Ascending aorta (tissue), 2 donors: ENCODE results near the gene APOBEC3B. TPM values are rescaled to one million over a fixed set of nuclear protein-coding genes. Genes with fewer than 3 reads are reported as not detected.

Source experiments
- DNase-seq, 2 donors: peaks; one replicate each; pipeline ENCODE4 v3.0.0-alpha.2; 2019; ENCODE audit warnings: low spot score in 2 of 2
- H3K27ac ChIP-seq, 2 donors: fragments of 200-600 bp; sonication (generic); one replicate each; pipeline ENCODE4 v1.5.1; 2016 to 2017; ENCODE audit warnings: mild to moderate bottlenecking in 1 of 2
- H3K27me3 ChIP-seq: fragments of 200-600 bp; sonication (generic); one replicate; pipeline ENCODE4 v1.5.1; 2017
- H3K36me3 ChIP-seq, 2 donors: fragments of 200-600 bp; sonication (generic); one replicate each; pipeline ENCODE4 v1.5.1; 2016
- H3K4me1 ChIP-seq, 2 donors: fragments of 200-600 bp; sonication (generic); one replicate each; pipeline ENCODE4 v1.5.1; 2016 to 2017; ENCODE audit warnings: mild to moderate bottlenecking in 1 of 2
- H3K4me3 ChIP-seq, 2 donors: fragments of 200-600 bp; sonication (generic); one replicate each; pipeline ENCODE4 v1.5.1; 2016 to 2017; ENCODE audit warnings: mild to moderate bottlenecking in 1 of 2
- H3K9me3 ChIP-seq, 2 donors: fragments of 200-600 bp; sonication (generic); one replicate each; pipeline ENCODE4 v1.5.1; 2016
- intact Hi-C: fragments of 100-400 bp; cut with DNase I; formaldehyde crosslinking; loops from one replicate; pipeline ENCODE4 v1.15.1; 2023
- total RNA-seq: library from RNA; depleted of rRNA; stranded (reverse); fragments of >200 nt; gene quantifications from one replicate; pipeline ENCODE4 v1.1.0, GENCODE V29; 2016
- TF ChIP-seq, protein P1 (sequence below), 3 experiments: fragments of 200-600 bp in 2 of 3; fragments of 450-650 bp in 1 of 3; sonication (generic) in 2 of 3; IDR thresholded peaks; one replicate each; pipeline ENCODE4 v1.5.1; 2016 to 2019; ENCODE audit warnings: antibody characterized with exemption in 3 of 3, mild to moderate bottlenecking in 1 of 3, moderate library complexity in 1 of 3

Gene APOBEC3B
- total RNA-seq, 1 donor from 2014 or later: 0.64 TPM

DNA sequence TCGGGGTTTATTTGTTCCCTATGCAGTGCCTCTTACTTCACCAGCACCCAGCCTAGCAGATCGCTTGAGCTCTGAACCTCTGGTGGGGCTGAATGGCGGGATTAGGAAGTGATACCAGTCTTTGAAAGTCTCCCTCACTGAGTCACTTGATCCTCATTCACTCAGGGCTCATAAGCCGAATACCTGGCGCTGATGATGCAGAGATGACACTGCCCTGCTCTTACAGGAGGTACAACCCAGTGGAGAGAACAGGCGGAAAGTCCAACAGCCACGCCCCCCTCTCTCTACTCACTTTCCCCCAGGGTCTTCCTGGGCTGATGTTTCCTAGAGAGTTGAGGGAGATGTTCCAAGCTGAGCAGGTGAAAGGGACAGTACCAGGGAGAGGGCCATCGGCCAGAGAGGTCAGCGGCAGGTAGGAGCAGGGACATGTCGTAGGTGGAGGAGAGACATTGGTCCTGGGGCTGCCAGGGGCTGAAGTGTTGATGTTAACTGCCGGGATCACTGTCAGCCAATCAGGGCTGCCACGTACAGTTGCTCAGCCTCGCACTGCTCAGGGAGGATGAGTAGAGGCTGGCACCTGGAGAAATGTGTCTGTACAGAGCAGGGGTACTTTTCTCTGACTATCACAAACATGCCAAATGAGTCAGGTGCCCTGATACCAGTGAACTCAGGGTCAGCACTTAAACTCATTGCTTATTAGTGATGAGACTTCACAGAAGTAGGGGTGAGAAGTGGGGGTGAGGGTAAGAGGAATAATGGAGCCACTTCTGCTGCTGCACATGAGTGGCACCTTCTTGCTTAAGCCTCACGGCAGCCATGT, 34.6 kb upstream of the APOBEC3B start:
- H3K9me3 ChIP-seq: no peaks in the 10 kb centered on the region
- H3K36me3 ChIP-seq: no peaks in the 10 kb centered on the region
- no peak overlapping the region for H3K27ac ChIP-seq
- TF ChIP-seq, protein P1, sequence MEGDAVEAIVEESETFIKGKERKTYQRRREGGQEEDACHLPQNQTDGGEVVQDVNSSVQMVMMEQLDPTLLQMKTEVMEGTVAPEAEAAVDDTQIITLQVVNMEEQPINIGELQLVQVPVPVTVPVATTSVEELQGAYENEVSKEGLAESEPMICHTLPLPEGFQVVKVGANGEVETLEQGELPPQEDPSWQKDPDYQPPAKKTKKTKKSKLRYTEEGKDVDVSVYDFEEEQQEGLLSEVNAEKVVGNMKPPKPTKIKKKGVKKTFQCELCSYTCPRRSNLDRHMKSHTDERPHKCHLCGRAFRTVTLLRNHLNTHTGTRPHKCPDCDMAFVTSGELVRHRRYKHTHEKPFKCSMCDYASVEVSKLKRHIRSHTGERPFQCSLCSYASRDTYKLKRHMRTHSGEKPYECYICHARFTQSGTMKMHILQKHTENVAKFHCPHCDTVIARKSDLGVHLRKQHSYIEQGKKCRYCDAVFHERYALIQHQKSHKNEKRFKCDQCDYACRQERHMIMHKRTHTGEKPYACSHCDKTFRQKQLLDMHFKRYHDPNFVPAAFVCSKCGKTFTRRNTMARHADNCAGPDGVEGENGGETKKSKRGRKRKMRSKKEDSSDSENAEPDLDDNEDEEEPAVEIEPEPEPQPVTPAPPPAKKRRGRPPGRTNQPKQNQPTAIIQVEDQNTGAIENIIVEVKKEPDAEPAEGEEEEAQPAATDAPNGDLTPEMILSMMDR (IDR thresholded peaks at IDR 0.05): no peak
- no peaks in the 10 kb centered on the region for H3K4me1 ChIP-seq
- no peak overlapping the region for H3K4me3 ChIP-seq
- DNase-seq: no peak
- intact Hi-C loops: no loop called here
- H3K27me3 ChIP-seq: no peaks in the 10 kb centered on the region

DNA sequence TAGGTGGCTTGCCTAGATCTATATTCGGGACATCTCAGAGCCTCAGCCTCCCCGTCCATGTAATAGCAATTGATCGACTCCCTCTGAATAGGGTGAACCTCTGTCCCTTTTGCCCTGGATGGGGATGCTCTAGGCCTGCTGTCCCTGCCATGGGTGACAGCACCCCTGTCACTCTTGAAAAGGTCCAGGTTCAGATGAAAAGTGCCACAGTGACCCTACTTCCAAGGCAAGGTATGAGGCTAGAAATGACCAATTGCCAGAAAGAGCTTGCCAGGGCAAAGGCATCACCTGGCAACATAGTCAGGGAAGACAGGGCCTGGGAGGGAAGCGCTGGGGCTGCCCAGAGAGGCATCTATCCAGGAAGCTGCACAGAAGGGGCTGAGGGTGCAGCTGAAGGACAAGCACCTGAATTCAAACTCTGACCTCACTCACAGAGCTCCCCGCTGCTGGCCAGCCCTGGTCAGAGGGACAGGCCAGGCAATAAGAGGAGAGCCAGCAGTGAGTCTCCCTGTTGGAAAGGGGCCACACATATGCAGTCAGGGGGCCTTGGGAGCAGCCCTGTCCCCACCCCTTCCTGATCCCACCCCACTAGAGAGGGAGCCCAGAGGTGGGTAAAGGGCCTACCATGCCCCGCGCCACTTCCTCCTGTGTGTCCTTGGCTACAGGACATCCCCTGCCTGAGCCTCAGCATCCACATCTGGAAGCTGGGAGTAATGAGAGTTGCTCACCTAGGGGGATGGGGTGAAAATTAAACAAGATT, 33.8 kb upstream of the APOBEC3B start:
- intact Hi-C loops: no loop called here
- no peak overlapping the region for H3K4me3 ChIP-seq
- no peaks in the 10 kb centered on the region for H3K9me3 ChIP-seq
- no peaks in the 10 kb centered on the region for H3K27me3 ChIP-seq
- TF ChIP-seq, protein P1 (IDR thresholded peaks at IDR 0.05): no peak
- no peak for DNase-seq
- no peaks in the 10 kb centered on the region for H3K4me1 ChIP-seq
- no peak overlapping the region for H3K27ac ChIP-seq
- H3K36me3 ChIP-seq: no peaks in the 10 kb centered on the region

DNA sequence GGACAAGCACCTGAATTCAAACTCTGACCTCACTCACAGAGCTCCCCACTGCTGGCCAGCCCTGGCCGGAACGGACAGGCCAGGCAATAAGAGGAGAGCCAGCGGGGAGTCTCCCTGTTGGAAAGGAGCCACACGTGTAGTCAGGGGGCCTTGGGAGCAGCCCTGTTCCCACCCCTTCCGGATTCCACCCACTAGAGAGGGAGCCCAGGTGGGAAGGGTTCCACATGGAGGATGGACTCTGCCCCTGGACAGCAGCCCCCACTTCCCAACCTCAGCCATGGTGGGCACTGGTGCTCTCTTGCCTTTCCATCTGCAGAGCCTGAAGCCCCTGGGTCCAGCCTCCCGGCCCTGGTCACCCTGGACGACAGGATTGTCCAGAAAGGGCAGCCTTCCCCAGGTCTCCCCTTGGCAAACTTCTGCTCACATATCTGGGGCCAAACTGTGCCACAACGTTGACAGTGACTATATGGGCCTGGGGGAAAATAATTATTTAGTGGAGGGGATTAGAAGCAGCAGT, 32.2 kb upstream of the APOBEC3B start:
- Histone ChIP-seq H3K4me1 (no peaks in the 10 kb centered on the region), H3K36me3 (no peaks in the 10 kb centered on the region), H3K27ac (no peak overlapping the region), H3K9me3 (no peaks in the 10 kb centered on the region), H3K27me3 (no peaks in the 10 kb centered on the region), H3K4me3 (no peak overlapping the region)
- intact Hi-C loops: no loop called here
- no peak for DNase-seq
- TF ChIP-seq, protein P1 (IDR thresholded peaks at IDR 0.05): no peak

DNA sequence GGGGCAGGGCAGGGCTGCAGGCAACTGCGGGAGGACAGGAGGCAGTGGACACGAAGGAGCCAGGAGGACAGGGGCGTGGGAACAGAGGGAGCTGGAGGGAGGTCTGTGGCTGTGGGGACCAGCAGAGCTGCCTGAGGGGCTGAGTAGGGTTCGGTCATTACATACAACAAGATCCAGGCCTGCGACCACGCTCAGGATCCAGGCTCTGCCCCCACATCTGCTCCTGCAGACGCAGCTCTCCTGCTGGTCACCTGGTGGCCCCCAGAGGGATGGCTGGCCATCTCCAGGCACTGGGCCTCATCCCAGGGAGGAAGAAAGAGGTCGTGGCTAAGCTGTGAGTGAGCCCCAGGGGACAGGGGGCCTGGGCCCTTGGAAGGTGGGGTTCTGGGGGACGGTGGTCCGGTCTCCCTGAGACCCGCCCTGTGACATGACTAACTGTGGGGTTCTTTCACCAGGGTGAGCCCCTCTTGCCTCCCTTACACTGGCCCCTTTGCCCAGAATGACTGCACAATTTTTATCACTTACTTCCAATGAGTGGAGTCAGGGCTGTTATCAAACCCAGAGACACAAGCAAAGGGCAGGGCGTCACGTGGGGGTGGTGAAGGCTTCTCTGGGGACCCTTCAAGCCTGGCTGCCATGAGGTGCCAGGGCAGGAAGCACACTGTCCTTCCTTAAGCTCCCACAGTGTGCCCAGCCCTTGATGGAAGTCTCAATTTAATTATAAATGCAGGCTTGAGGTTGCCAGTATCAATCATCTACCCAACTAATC, 31.4 kb upstream of the APOBEC3B start:
- intact Hi-C loops: no loop called here

DNA sequence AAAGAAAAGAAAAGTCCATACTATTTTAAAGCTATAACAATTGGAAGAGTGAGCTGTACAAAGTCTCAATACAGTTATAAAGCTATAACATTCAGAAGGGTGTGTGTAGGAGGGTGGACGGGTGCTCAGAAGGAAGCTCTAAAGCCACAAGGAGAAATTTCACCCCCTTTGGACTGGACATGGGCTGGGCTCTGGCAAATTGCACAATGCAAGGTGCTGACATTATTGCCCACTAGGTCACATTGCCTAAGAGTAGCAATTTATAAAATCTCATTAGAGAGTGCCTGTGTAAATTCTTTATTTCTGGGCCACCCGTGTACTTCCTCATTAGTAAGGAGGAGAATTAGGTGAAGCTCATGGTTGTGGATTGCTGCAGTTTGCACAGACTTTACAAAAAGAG, 30.4 kb upstream of the APOBEC3B start:
- no peak for DNase-seq

More for the DNA sequence above, 31.4 kb upstream of the APOBEC3B start:
- Histone ChIP-seq H3K4me1 (no peaks in the 10 kb centered on the region), H3K4me3 (no peak overlapping the region), H3K9me3 (no peaks in the 10 kb centered on the region), H3K36me3 (no peaks in the 10 kb centered on the region), H3K27ac (no peak overlapping the region), H3K27me3 (no peaks in the 10 kb centered on the region)
- TF ChIP-seq, protein P1 (IDR thresholded peaks at IDR 0.05): no peak
- no peak for DNase-seq

More for the DNA sequence above, 30.4 kb upstream of the APOBEC3B start:
- intact Hi-C loops: no loop called here
- no peak overlapping the region for H3K4me3 ChIP-seq
- H3K27me3 ChIP-seq: no peaks in the 10 kb centered on the region
- no peaks in the 10 kb centered on the region for H3K9me3 ChIP-seq
- no peak overlapping the region for H3K27ac ChIP-seq
- no peaks in the 10 kb centered on the region for H3K4me1 ChIP-seq
- TF ChIP-seq, protein P1 (IDR thresholded peaks at IDR 0.05): no peak
- no peaks in the 10 kb centered on the region for H3K36me3 ChIP-seq
